Prostate gland (tissue), 2 donors: ENCODE measurements around the gene PDGFC. TPM values are rescaled to one million over a fixed set of nuclear protein-coding genes. Genes with fewer than 3 reads are reported as not detected.

ENCODE experiments used
- DNase-seq: peaks from one replicate; pipeline ENCODE4 v3.0.0-alpha.2; 2019; ENCODE audit warnings: low spot score
- H3K27ac ChIP-seq, 2 donors: fragments of 200-600 bp; sonication (generic); 2 replicates each; pipeline ENCODE4 v1.5.1; 2017 to 2019
- H3K27me3 ChIP-seq: fragments of 200-600 bp; sonication (generic); replicated peaks from 2 replicates; pipeline ENCODE4 v1.5.1; 2019; ENCODE audit not compliant: insufficient read depth
- H3K36me3 ChIP-seq, 2 donors: fragments of 200-600 bp; sonication (generic); 1 replicate in 1 of 2; 2 replicates in 1 of 2; pipeline versions ENCODE4 v1.5.1 to v1.8.1; 2017 to 2019
- H3K4me1 ChIP-seq: fragments of 200-600 bp; sonication (generic); replicated peaks from 2 replicates; pipeline ENCODE4 v1.5.1; 2019
- H3K4me3 ChIP-seq, 2 donors: fragments of 200-600 bp; sonication (generic); 2 replicates each; pipeline ENCODE4 v1.5.1; 2017 to 2019
- H3K9me3 ChIP-seq: fragments of 200-600 bp; sonication (generic); 2 replicates; pipeline ENCODE4 v1.5.1; 2017
- CTCF ChIP-seq, 4 experiments: fragments of 200-600 bp in 2 of 4; fragments of 450-650 bp in 2 of 4; sonication (generic) in 2 of 4; IDR thresholded peaks; 1 replicate in 3 of 4; 2 replicates in 1 of 4; pipeline ENCODE4 v1.5.1; 2016 to 2019; ENCODE audit warnings: antibody characterized with exemption in 4 of 4, mild to moderate bottlenecking in 2 of 4, moderate library complexity in 2 of 4
- POLR2A ChIP-seq: fragments of 450-650 bp; IDR thresholded peaks from one replicate; pipeline ENCODE4 v1.6.1; 2016; ENCODE audit warnings: antibody characterized with exemption, mild to moderate bottlenecking
- POLR2AphosphoS5 ChIP-seq: sonication (generic); formaldehyde crosslinking; IDR thresholded peaks from one replicate; pipeline ENCODE4 v1.6.1; 2017; ENCODE audit warnings: antibody characterized with exemption
- WGBS: methylation state at CpG from one replicate; pipeline ENCODE4 v1.1.5; 2018; 5-methylcytosine and 5-hydroxymethylcytosine counted together
- intact Hi-C: fragments of 100-400 bp; cut with DNase I; formaldehyde crosslinking; loops from one replicate; pipeline ENCODE4 v1.14.2; 2022
- total RNA-seq, 2 donors: library from RNA; depleted of rRNA; stranded (reverse); fragments of >200 nt; gene quantifications; one replicate each; pipeline ENCODE4 v1.1.0, GENCODE V29; 2016

Gene PDGFC
- total RNA-seq, 2 donors from 2014 or later = 18.6 to 36.8 TPM

- no peaks in the 10 kb centered on the region for H3K9me3 ChIP-seq
- H3K27me3 ChIP-seq = no peaks in the 10 kb centered on the region
- WGBS = 66% methylated on average over 3 of the region's 3 CpGs
- H3K4me1 ChIP-seq = no peaks in the 10 kb centered on the region
- intact Hi-C loops = loop anchor here (5.0 to 10.0 kb wide), 2 partner anchors 197 to 280 kb away; no protein-coding TSS in a partner anchor
- H3K4me3 ChIP-seq = no peak overlapping the region
- no peaks in the 10 kb centered on the region for H3K36me3 ChIP-seq
- no peak for DNase-seq
- TF ChIP-seq POLR2A (no peak), CTCF (IDR thresholded peaks at IDR 0.05) (no peak), POLR2AphosphoS5 (no peak)
- no peak overlapping the region for H3K27ac ChIP-seq
Observed at GRCh38 chr4:156765277-156765676, 206.3 kb downstream of the PDGFC start.

- no peak for DNase-seq
- no peak overlapping the region for H3K27ac ChIP-seq
- TF ChIP-seq POLR2AphosphoS5 (no peak), POLR2A (no peak), CTCF (IDR thresholded peaks at IDR 0.05) (no peak)
- no peak overlapping the region for H3K4me3 ChIP-seq
- H3K4me1 ChIP-seq = no peaks in the 10 kb centered on the region
- no peaks in the 10 kb centered on the region for H3K36me3 ChIP-seq
- no peaks in the 10 kb centered on the region for H3K27me3 ChIP-seq
- 77% methylated on average over 2 of the region's 2 CpGs for WGBS
- intact Hi-C loops = loop anchor here (5.0 to 10.0 kb wide), 2 partner anchors 197 to 280 kb away; no protein-coding TSS in a partner anchor
- H3K9me3 ChIP-seq = no peaks in the 10 kb centered on the region
Observed at GRCh38 chr4:156764846-156765245, 206.8 kb downstream of the PDGFC start.

GRCh38 chr4:156764145-156764544, 207.5 kb downstream of the PDGFC start:
- 31% methylated on average over 2 of the region's 2 CpGs for WGBS
- no peak for DNase-seq
- no peak overlapping the region for H3K27ac ChIP-seq
- no peak overlapping the region for H3K4me3 ChIP-seq
- TF ChIP-seq POLR2A (no peak), CTCF (IDR thresholded peaks at IDR 0.05) (no peak), POLR2AphosphoS5 (no peak)
- H3K36me3 ChIP-seq = no peaks in the 10 kb centered on the region
- no peaks in the 10 kb centered on the region for H3K4me1 ChIP-seq
- no peaks in the 10 kb centered on the region for H3K9me3 ChIP-seq
- intact Hi-C loops = loop anchor here (10.0 kb wide), 1 partner anchor 281 kb away; no protein-coding TSS in a partner anchor
- H3K27me3 ChIP-seq = no peaks in the 10 kb centered on the region

- no peaks in the 10 kb centered on the region for H3K36me3 ChIP-seq
- no peak for DNase-seq
- H3K4me3 ChIP-seq = no peak overlapping the region
- H3K4me1 ChIP-seq = no peaks in the 10 kb centered on the region
- TF ChIP-seq CTCF (IDR thresholded peaks at IDR 0.05) = no peak
- TF ChIP-seq POLR2A = no peak
- no peak for TF ChIP-seq POLR2AphosphoS5
- intact Hi-C loops = loop anchor here (10.0 kb wide), 1 partner anchor 281 kb away; no protein-coding TSS in a partner anchor
- no peak overlapping the region for H3K27ac ChIP-seq
- no peaks in the 10 kb centered on the region for H3K9me3 ChIP-seq
- H3K27me3 ChIP-seq = no peaks in the 10 kb centered on the region
- 48% methylated on average over 2 of the region's 2 CpGs for WGBS
Observed at GRCh38 chr4:156763511-156763910, 208.1 kb downstream of the PDGFC start.

GRCh38 chr4:156762851-156763250, 208.7 kb downstream of the PDGFC start:
- no peaks in the 10 kb centered on the region for H3K9me3 ChIP-seq
- no peak for DNase-seq
- TF ChIP-seq CTCF (IDR thresholded peaks at IDR 0.05) = no peak
- TF ChIP-seq POLR2AphosphoS5 = no peak
- no peak for TF ChIP-seq POLR2A
- H3K36me3 ChIP-seq = no peaks in the 10 kb centered on the region
- no peak overlapping the region for H3K4me3 ChIP-seq
- H3K4me1 ChIP-seq = no peaks in the 10 kb centered on the region
- intact Hi-C loops = loop anchor here (10.0 kb wide), 1 partner anchor 282 kb away; no protein-coding TSS in a partner anchor
- no peak overlapping the region for H3K27ac ChIP-seq
- 62% methylated on average over 8 of the region's 8 CpGs for WGBS
- no peaks in the 10 kb centered on the region for H3K27me3 ChIP-seq
